Endothelial cell of umbilical vein (primary cell): ENCODE data around the gene C1QBP. TPM values are rescaled to one million over a fixed set of nuclear protein-coding genes. Genes with fewer than 3 reads are reported as not detected.

Experiments used
- BruUV-seq: library from RNA; stranded (reverse); fragments of 400-500 nt; replicated peaks from 2 replicates; lab custom pipeline; 2021; lab: Mats Ljungman, UMichigan
- CTCF ChIA-PET: fragments of 300-600, 350-600 bp; sonication (Branson Sonifier 250); formaldehyde crosslinking; loops from one replicate; lab custom pipeline; 2021; ENCODE audit warnings: antibody characterized with exemption, inconsistent platforms; lab: Charles Lee
- POLR2A ChIA-PET: fragments of 300-600, 350-600 bp; sonication (Branson Sonifier 250); formaldehyde crosslinking; loops from one replicate; lab custom pipeline; 2021; ENCODE audit warnings: antibody characterized with exemption, inconsistent platforms; lab: Charles Lee
- DNase-seq: peaks from one replicate; pipeline ENCODE4 v3.0.0-alpha.2; 2011; ENCODE audit warnings: low read depth, low spot score
- FAIRE-seq: peaks from 2 replicates; lab custom pipeline; 2011; peaks lifted over from hg19 to GRCh38; lab: Jason Lieb, UNC
- H2AFZ ChIP-seq: 2 replicates; pipeline ENCODE4 v1.6.0; 2012; ENCODE audit warnings: low read depth, low read length, control low read depth, inconsistent platforms
- H3K27ac ChIP-seq: 2 replicates; pipeline ENCODE4 v1.5.1; 2011; ENCODE audit warnings: low read depth, mild to moderate bottlenecking, control low read depth, low read length, moderate library complexity; ENCODE audit not compliant: insufficient read depth
- H3K27me3 ChIP-seq, 2 experiments: 2 replicates each; pipeline versions ENCODE4 v1.6.0 to v1.6.1; 2011; ENCODE audit warnings: low read length in 2 of 2, mixed read lengths in 1 of 2; ENCODE audit not compliant: control insufficient read depth in 2 of 2, insufficient read depth in 2 of 2
- H3K36me3 ChIP-seq, 2 experiments: 2 replicates in 1 of 2; 3 replicates in 1 of 2; pipeline ENCODE4 v1.5.1; 2011; ENCODE audit warnings: low read length in 2 of 2, mild to moderate bottlenecking in 1 of 2, moderate library complexity in 1 of 2; ENCODE audit not compliant: control insufficient read depth in 2 of 2, insufficient read depth in 2 of 2; ENCODE audit errors: extremely low read depth in 1 of 2
- H3K4me1 ChIP-seq: 3 replicates; pipeline ENCODE4 v1.5.1; 2011; ENCODE audit warnings: mild to moderate bottlenecking, low read length; ENCODE audit not compliant: control insufficient read depth, insufficient read depth; ENCODE audit errors: extremely low read depth
- H3K4me2 ChIP-seq: 2 replicates; pipeline ENCODE4 v1.6.1; 2011; ENCODE audit warnings: low read length, control low read depth, mixed read lengths; ENCODE audit not compliant: insufficient read depth
- H3K4me3 ChIP-seq, 3 experiments: fragments of 200-600 bp in 1 of 3; sonication (generic), shearing (Covaris generic) in 1 of 3; replicated peaks in 1 of 3; 2 replicates each; pipeline ENCODE4 v1.5.1; 2011 to 2016; ENCODE audit warnings: control low read depth in 3 of 3, low read length in 3 of 3, mild to moderate bottlenecking in 2 of 3, inconsistent platforms in 1 of 3, low read depth in 1 of 3, moderate library complexity in 1 of 3; ENCODE audit not compliant: insufficient read depth in 1 of 3
- H3K79me2 ChIP-seq: 2 replicates; pipeline ENCODE4 v1.6.0; 2012; ENCODE audit warnings: low read length, inconsistent platforms; ENCODE audit not compliant: control insufficient read depth, insufficient read depth
- H3K9ac ChIP-seq: replicated peaks from 2 replicates; pipeline ENCODE3; 2011; ENCODE audit warnings: low read length, control low read depth; ENCODE audit not compliant: insufficient read depth; ENCODE audit errors: extremely low read depth
- H3K9me1 ChIP-seq: replicated peaks from 3 replicates; pipeline ENCODE4 v1.6.0; 2011; ENCODE audit warnings: mild to moderate bottlenecking, low read length; ENCODE audit not compliant: control insufficient read depth, insufficient read depth; ENCODE audit errors: extremely low read depth
- H3K9me3 ChIP-seq: replicated peaks from 2 replicates; pipeline ENCODE4 v1.5.1; 2012; ENCODE audit warnings: low read length, inconsistent platforms; ENCODE audit not compliant: control insufficient read depth, insufficient read depth
- H4K20me1 ChIP-seq: replicated peaks from 2 replicates; pipeline ENCODE3; 2011; ENCODE audit warnings: mild to moderate bottlenecking, low read length; ENCODE audit not compliant: control insufficient read depth, insufficient read depth; ENCODE audit errors: extremely low read depth
- CTCF ChIP-seq, 2 donors: IDR thresholded peaks; 1 replicate in 1 of 2; 2 replicates in 1 of 2; pipeline ENCODE4 v1.5.1; 2011; ENCODE audit warnings: low read length in 2 of 2, mild to moderate bottlenecking in 2 of 2, moderate library complexity in 2 of 2, control low read depth in 1 of 2, inconsistent platforms in 1 of 2, low read depth in 1 of 2; ENCODE audit not compliant: insufficient read depth in 1 of 2; ENCODE audit errors: extremely low read depth in 1 of 2
- EZH2 ChIP-seq: IDR thresholded peaks from 2 replicates; pipeline ENCODE4 v1.6.1; 2012; ENCODE audit warnings: borderline replicate concordance, low read depth, mild to moderate bottlenecking, moderate library complexity, low read length, inconsistent platforms; ENCODE audit not compliant: severe bottlenecking
- FOS ChIP-seq: IDR thresholded peaks from 2 replicates; pipeline ENCODE4 v1.6.1; 2011; ENCODE audit warnings: mild to moderate bottlenecking, low read length, moderate library complexity, borderline replicate concordance; ENCODE audit not compliant: insufficient read depth
- GATA2 ChIP-seq: IDR thresholded peaks from 2 replicates; pipeline ENCODE4 v1.7.0; 2011; ENCODE audit warnings: low read depth, mild to moderate bottlenecking, moderate library complexity, mixed read lengths, low read length; ENCODE audit not compliant: insufficient read length, insufficient read depth
- JUN ChIP-seq: IDR thresholded peaks from 2 replicates; pipeline ENCODE4 v1.6.1; 2011; ENCODE audit warnings: borderline replicate concordance, low read depth; ENCODE audit not compliant: insufficient read length, insufficient read depth
- MAX ChIP-seq: IDR thresholded peaks from 2 replicates; pipeline ENCODE4 v1.6.1; 2011; ENCODE audit not compliant: insufficient read depth, insufficient read length
- MYC ChIP-seq: IDR thresholded peaks from one replicate; pipeline ENCODE4 v1.6.1; 2011; ENCODE audit warnings: mild to moderate bottlenecking, low read depth, low read length
- POLR2A ChIP-seq: IDR thresholded peaks from 2 replicates; pipeline ENCODE4 v1.6.1; 2012; ENCODE audit warnings: low read depth, mild to moderate bottlenecking, control low read depth, low read length
- POLR2AphosphoS5 ChIP-seq: IDR thresholded peaks from 2 replicates; pipeline ENCODE4 v1.6.1; 2012; ENCODE audit warnings: low read depth, mild to moderate bottlenecking, control low read depth, low read length, moderate library complexity; ENCODE audit not compliant: insufficient read depth
- dilution Hi-C: fragments of 300-500 bp; cut with MboI; formaldehyde crosslinking; loops from one replicate; pipeline ENCODE4 v1.15.0; 2019; ENCODE audit warnings: low sequenced_read_pairs; ENCODE audit not compliant: extremely low pct_ligation_motif_present
- intact Hi-C: fragments of 100-400 bp; cut with micrococcal nuclease; formaldehyde crosslinking; loops from one replicate; pipeline ENCODE4 v1.10.0; 2022
- polyA plus RNA-seq, 4 experiments: library from polyadenylated mRNA; depleted of rRNA in 3 of 4; stranded (reverse) in 3 of 4; unstranded in 1 of 4; fragments of >200 nt; gene quantifications; 2 replicates each; pipeline versions ENCODE4 v1.2.1 to v1.2.3, GENCODE V29; 2011 to 2012; ENCODE audit warnings: missing spikeins in 1 of 4
- total RNA-seq: library from RNA; stranded (reverse); gene quantifications from 2 replicates; pipeline ENCODE4 v1.2.3, GENCODE V29; 2021

C1QBP gene
- total and polyA plus RNA-seq, 2 donors (not counting 3 experiments of a cell fraction or from before 2014, with no cell fraction given): 144 to 218 TPM

DNA sequence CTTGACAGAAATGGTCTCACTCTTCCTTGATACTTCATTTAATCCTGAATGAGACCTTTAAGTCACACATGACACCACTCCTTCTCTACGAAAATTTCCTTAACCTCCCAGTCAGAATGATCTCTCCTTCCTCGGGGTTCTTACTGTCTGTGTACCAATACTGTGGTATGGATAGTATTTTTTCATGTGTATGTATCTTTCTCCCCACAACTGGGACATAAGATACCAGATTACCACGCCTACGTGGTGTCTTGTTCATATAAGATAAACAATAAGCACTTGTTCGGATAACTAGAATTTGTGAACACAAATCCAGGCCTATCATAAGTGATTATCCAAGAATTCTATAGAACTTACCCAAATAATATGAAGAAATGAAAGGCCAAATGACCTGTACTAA is 30.8 kb downstream of the C1QBP start:
- Histone ChIP-seq H3K4me3 (no peak overlapping the region), H3K27ac (no peak overlapping the region), H3K4me2 (no peak overlapping the region), H3K4me1 (no peaks in the 10 kb centered on the region), H3K27me3 (no peaks in the 10 kb centered on the region), H3K36me3 (peaks cover 39 to 52% of the 10 kb centered on the region in 2 experiments), H3K79me2 (peaks cover 16% of the 10 kb centered on the region), H3K9ac (no peak overlapping the region), H3K9me3 (no peaks in the 10 kb centered on the region), H4K20me1 (no peaks in the 10 kb centered on the region), H3K9me1 (no peaks in the 10 kb centered on the region), H2AFZ (no peak overlapping the region)
- no peak for DNase-seq
- dilution Hi-C loops (no loop called here), intact Hi-C loops (no loop called here)
- BruUV-seq: no TSS peak
- ChIA-PET POLR2A (no interaction called here), CTCF (no interaction called here)
- FAIRE-seq: no peak
- TF ChIP-seq MAX (no peak), MYC (no peak), FOS (no peak), POLR2AphosphoS5 (no peak), JUN (no peak), POLR2A (no peak), CTCF (IDR thresholded peaks at IDR 0.05; ENCODE audit: extremely low read depth in 1 of 2, insufficient read depth in 1 of 2, low read depth in 1 of 2, low read length in 2 of 2) (no peak), GATA2 (no peak), EZH2 (no peak)
